Measurements from ENCODE around the gene RALB.

The RALB gene

GRCh38 chr2:120243211-120243610 lies 9.4 kb upstream of the RALB start:
- Histone ChIP-seq H3K36me3 (ENCODE audit: control insufficient read depth, insufficient read depth, low read length) (no peaks in the 10 kb centered on the region), H2BK15ac (replicated peaks; ENCODE audit: low read depth) (no peak overlapping the region), H3K4me2 (ENCODE audit: low read length) (no peak overlapping the region), H3K79me2 (ENCODE audit: control insufficient read depth, insufficient read depth, low read length) (no peaks in the 10 kb centered on the region), H3K4me3 (ENCODE audit: low read length) (no peak overlapping the region), H3K9ac (ENCODE audit: low read length) (no peak overlapping the region), H3K27ac (ENCODE audit: low read depth, low read length) (no peak overlapping the region), H2BK5ac (ENCODE audit: low read length) (no peak overlapping the region), H3K18ac (ENCODE audit: low read length) (no peak overlapping the region), H3K56ac (ENCODE audit: low read length) (no peak overlapping the region), H4K5ac (ENCODE audit: low read length) (no peak overlapping the region), H2AK5ac (ENCODE audit: low read length) (no peak overlapping the region), H3K4me1 (ENCODE audit: control insufficient read depth, low read depth, low read length) (peaks cover 15% of the 10 kb centered on the region), H3K4ac (ENCODE audit: low read depth, low read length) (no peak overlapping the region), H4K8ac (ENCODE audit: low read depth, low read length) (no peak overlapping the region), H2BK120ac (ENCODE audit: low read depth, low read length) (no peak overlapping the region), H3K79me1 (ENCODE audit: low read length) (no peaks in the 10 kb centered on the region), H3K23ac (ENCODE audit: low read length) (no peak overlapping the region), H3K27me3 (ENCODE audit: insufficient read depth, low read length, poor library complexity) (no peaks in the 10 kb centered on the region)
- no CpG with 5 or more reads among the region's 3 CpGs for WGBS (ENCODE audit: extremely low coverage, insufficient coverage, low lambda C conversion rate)
- DNase-seq, result peak; percentile 51

- Histone ChIP-seq H3K4me3 (ENCODE audit: low read length) (no peak overlapping the region), H2BK5ac (ENCODE audit: low read length) (no peak overlapping the region), H3K36me3 (ENCODE audit: control insufficient read depth, insufficient read depth, low read length) (no peaks in the 10 kb centered on the region), H3K27ac (ENCODE audit: low read depth, low read length) (no peak overlapping the region), H3K56ac (ENCODE audit: low read length) (no peak overlapping the region), H2BK120ac (ENCODE audit: low read depth, low read length) (no peak overlapping the region), H3K79me2 (ENCODE audit: control insufficient read depth, insufficient read depth, low read length) (no peaks in the 10 kb centered on the region), H3K23ac (ENCODE audit: low read length) (no peak overlapping the region), H3K4me2 (ENCODE audit: low read length) (no peak overlapping the region), H4K5ac (ENCODE audit: low read length) (no peak overlapping the region), H3K79me1 (ENCODE audit: low read length) (no peaks in the 10 kb centered on the region), H3K27me3 (ENCODE audit: insufficient read depth, low read length, poor library complexity) (no peaks in the 10 kb centered on the region), H3K4me1 (ENCODE audit: control insufficient read depth, low read depth, low read length) (peaks cover 11% of the 10 kb centered on the region), H2BK15ac (replicated peaks; ENCODE audit: low read depth) (no peak overlapping the region), H2AK5ac (ENCODE audit: low read length) (no peak overlapping the region), H3K4ac (ENCODE audit: low read depth, low read length) (no peak overlapping the region), H3K18ac (ENCODE audit: low read length) (no peak overlapping the region), H3K9ac (ENCODE audit: low read length) (no peak overlapping the region), H4K8ac (ENCODE audit: low read depth, low read length) (no peak overlapping the region)
- no CpG with 5 or more reads among the region's 9 CpGs for WGBS (ENCODE audit: extremely low coverage, insufficient coverage, low lambda C conversion rate)
- DNase-seq, result no peak
Measured at GRCh38 chr2:120243875-120244553, 8.6 kb upstream of the RALB start.

DNA sequence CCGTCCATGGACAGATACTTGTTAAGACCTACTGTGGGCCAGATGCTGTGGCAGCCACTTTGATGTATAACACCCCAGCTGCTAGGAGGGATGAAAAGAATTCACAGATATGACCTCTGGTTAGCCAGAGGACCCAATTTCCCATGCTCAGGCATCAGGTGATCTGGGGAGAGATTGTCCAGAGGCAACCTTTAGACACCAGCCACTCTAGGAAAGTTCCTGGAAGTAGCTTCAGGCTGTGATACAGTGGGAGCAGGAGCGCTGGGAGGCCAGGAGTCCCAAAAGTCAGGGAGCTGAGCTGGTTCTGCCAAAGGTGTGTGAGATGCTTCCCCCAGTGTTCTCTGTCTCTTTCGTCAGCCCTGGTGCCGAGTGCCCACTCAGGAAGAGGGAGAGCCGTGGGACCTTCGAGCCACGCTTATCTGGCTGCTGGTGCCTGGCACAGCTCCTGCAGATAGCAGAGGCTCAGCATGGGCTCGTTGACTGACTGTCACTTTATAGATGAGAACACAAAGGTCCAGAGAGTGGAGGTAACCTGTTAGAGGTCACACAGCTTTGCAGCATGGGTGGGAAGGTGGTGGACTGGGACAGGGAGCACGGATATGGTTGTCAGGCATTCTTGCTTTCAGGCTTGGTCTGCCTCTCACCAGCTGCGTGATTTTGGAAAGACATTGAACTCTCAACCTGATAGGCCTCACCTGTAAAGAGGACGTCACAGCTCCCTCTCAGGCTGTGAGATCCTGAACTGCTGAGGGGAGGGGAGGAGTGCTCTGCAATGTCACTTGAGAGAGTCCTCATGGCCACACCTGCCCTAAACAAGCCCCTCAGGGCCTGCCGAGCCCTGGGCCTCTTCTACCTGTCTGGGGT lies 7.8 kb upstream of the RALB start:
- no peaks in the 10 kb centered on the region for H3K36me3 ChIP-seq (ENCODE audit: control insufficient read depth, insufficient read depth, low read length)
- H3K79me2 ChIP-seq (ENCODE audit: control insufficient read depth, insufficient read depth, low read length), result no peaks in the 10 kb centered on the region
- no peak overlapping the region for H2AK5ac ChIP-seq (ENCODE audit: low read length)
- H2BK120ac ChIP-seq (ENCODE audit: low read depth, low read length), result no peak overlapping the region
- no peak overlapping the region for H3K18ac ChIP-seq (ENCODE audit: low read length)
- H2BK15ac ChIP-seq (replicated peaks; ENCODE audit: low read depth), result no peak overlapping the region
- no peak overlapping the region for H3K4me3 ChIP-seq (ENCODE audit: low read length)
- peak overlapping the region; percentile 16 for H3K9ac ChIP-seq (ENCODE audit: low read length)
- WGBS (ENCODE audit: extremely low coverage, insufficient coverage, low lambda C conversion rate), result no CpG with 5 or more reads among the region's 12 CpGs
- peak; percentile 33 for DNase-seq
- peaks cover 4% of the 10 kb centered on the region for H3K4me1 ChIP-seq (ENCODE audit: control insufficient read depth, low read depth, low read length)
- peak overlapping the region; percentile 48 for H3K23ac ChIP-seq (ENCODE audit: low read length)
- no peaks in the 10 kb centered on the region for H3K27me3 ChIP-seq (ENCODE audit: insufficient read depth, low read length, poor library complexity)
- no peak overlapping the region for H4K8ac ChIP-seq (ENCODE audit: low read depth, low read length)
- peak overlapping the region; percentile 3 for H3K56ac ChIP-seq (ENCODE audit: low read length)
- H3K79me1 ChIP-seq (ENCODE audit: low read length), result no peaks in the 10 kb centered on the region
- no peak overlapping the region for H3K27ac ChIP-seq (ENCODE audit: low read depth, low read length)
- no peak overlapping the region for H3K4ac ChIP-seq (ENCODE audit: low read depth, low read length)
- no peak overlapping the region for H4K5ac ChIP-seq (ENCODE audit: low read length)
- H3K4me2 ChIP-seq (ENCODE audit: low read length), result no peak overlapping the region
- no peak overlapping the region for H2BK5ac ChIP-seq (ENCODE audit: low read length)

- no peak overlapping the region for H3K23ac ChIP-seq (ENCODE audit: low read length)
- H4K5ac ChIP-seq (ENCODE audit: low read length), result no peak overlapping the region
- no peak overlapping the region for H3K4me2 ChIP-seq (ENCODE audit: low read length)
- no peak overlapping the region for H2AK5ac ChIP-seq (ENCODE audit: low read length)
- H3K27me3 ChIP-seq (ENCODE audit: insufficient read depth, low read length, poor library complexity), result peaks cover 4% of the 10 kb centered on the region
- no peak overlapping the region for H3K4me3 ChIP-seq (ENCODE audit: low read length)
- no peak overlapping the region for H2BK15ac ChIP-seq (replicated peaks; ENCODE audit: low read depth)
- peak overlapping the region; percentile 3 for H3K56ac ChIP-seq (ENCODE audit: low read length)
- no peak for DNase-seq
- WGBS (ENCODE audit: extremely low coverage, insufficient coverage, low lambda C conversion rate), result no CpG with 5 or more reads among the region's 15 CpGs
- H3K18ac ChIP-seq (ENCODE audit: low read length), result no peak overlapping the region
- H3K27ac ChIP-seq (ENCODE audit: low read depth, low read length), result no peak overlapping the region
- H3K79me1 ChIP-seq (ENCODE audit: low read length), result no peaks in the 10 kb centered on the region
- H4K8ac ChIP-seq (ENCODE audit: low read depth, low read length), result no peak overlapping the region
- H3K36me3 ChIP-seq (ENCODE audit: control insufficient read depth, insufficient read depth, low read length), result no peaks in the 10 kb centered on the region
- no peak overlapping the region for H2BK120ac ChIP-seq (ENCODE audit: low read depth, low read length)
- H2BK5ac ChIP-seq (ENCODE audit: low read length), result no peak overlapping the region
- peaks cover 4% of the 10 kb centered on the region for H3K4me1 ChIP-seq (ENCODE audit: control insufficient read depth, low read depth, low read length)
- no peak overlapping the region for H3K4ac ChIP-seq (ENCODE audit: low read depth, low read length)
- H3K9ac ChIP-seq (ENCODE audit: low read length), result peak overlapping the region; percentile 16
- no peaks in the 10 kb centered on the region for H3K79me2 ChIP-seq (ENCODE audit: control insufficient read depth, insufficient read depth, low read length)
Measured at GRCh38 chr2:120245520-120246332, 6.9 kb upstream of the RALB start.

DNA sequence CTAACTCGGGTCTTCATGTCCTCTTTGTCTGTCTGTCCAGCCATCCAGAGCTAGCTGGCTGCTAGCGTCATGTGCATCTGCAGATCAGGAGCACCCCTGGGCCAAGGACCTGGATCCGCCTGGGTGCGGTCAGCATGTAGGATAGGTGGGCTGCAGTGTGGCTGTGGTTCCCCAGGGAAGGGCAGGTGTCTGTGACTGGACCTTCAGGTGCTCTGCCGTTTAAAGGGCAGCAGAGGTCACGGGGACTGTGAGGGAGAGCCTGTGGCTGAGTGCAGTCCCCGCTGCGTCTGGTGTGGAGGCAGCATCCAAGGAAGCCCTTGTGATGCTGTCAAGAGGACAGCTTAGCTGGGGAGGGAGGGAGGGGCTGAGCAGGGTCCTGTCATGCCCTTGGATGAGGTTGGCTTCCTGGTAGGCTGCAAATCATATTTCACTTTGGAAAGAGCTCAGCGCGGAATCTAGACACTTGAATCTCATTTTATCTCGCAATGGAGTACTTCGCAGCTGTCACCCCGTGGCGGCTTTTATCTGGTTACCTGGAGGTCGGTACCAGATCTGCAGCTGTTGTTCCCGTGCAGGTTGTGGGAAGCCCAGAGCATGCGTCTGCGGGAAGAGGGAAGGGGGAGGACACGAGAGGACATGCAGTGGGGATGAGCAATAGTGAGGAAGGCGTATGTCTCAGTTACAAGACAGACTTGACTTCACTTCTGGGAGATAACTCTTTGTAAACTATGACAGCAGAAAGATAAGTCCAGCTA lies 5.9 kb upstream of the RALB start:
- no peak overlapping the region for H3K4me3 ChIP-seq (ENCODE audit: low read length)
- no peak overlapping the region for H4K5ac ChIP-seq (ENCODE audit: low read length)
- H2BK5ac ChIP-seq (ENCODE audit: low read length), result no peak overlapping the region
- H3K56ac ChIP-seq (ENCODE audit: low read length), result peak overlapping the region; percentile 8
- no peak overlapping the region for H3K4ac ChIP-seq (ENCODE audit: low read depth, low read length)
- DNase-seq, result no peak
- no peak overlapping the region for H3K4me2 ChIP-seq (ENCODE audit: low read length)
- no peak overlapping the region for H4K8ac ChIP-seq (ENCODE audit: low read depth, low read length)
- H3K36me3 ChIP-seq (ENCODE audit: control insufficient read depth, insufficient read depth, low read length), result no peaks in the 10 kb centered on the region
- no peaks in the 10 kb centered on the region for H3K79me2 ChIP-seq (ENCODE audit: control insufficient read depth, insufficient read depth, low read length)
- no peak overlapping the region for H2BK15ac ChIP-seq (replicated peaks; ENCODE audit: low read depth)
- H3K18ac ChIP-seq (ENCODE audit: low read length), result no peak overlapping the region
- H3K4me1 ChIP-seq (ENCODE audit: control insufficient read depth, low read depth, low read length), result peaks cover 4% of the 10 kb centered on the region
- no peak overlapping the region for H2AK5ac ChIP-seq (ENCODE audit: low read length)
- no peaks in the 10 kb centered on the region for H3K79me1 ChIP-seq (ENCODE audit: low read length)
- peaks cover 4% of the 10 kb centered on the region for H3K27me3 ChIP-seq (ENCODE audit: insufficient read depth, low read length, poor library complexity)
- no CpG with 5 or more reads among the region's 20 CpGs for WGBS (ENCODE audit: extremely low coverage, insufficient coverage, low lambda C conversion rate)
- no peak overlapping the region for H3K9ac ChIP-seq (ENCODE audit: low read length)
- no peak overlapping the region for H2BK120ac ChIP-seq (ENCODE audit: low read depth, low read length)
- no peak overlapping the region for H3K23ac ChIP-seq (ENCODE audit: low read length)
- H3K27ac ChIP-seq (ENCODE audit: low read depth, low read length), result no peak overlapping the region
